ENCODE results near the gene NKX1-1.
A peak's percentile ranks its signal among the peaks of the same experiment; 100 is the strongest.

The NKX1-1 gene

GRCh38 chr4:1359144-1359501 lies 47.1 kb downstream of the NKX1-1 start:
- no peak overlapping the region for H3K4me3 ChIP-seq (ENCODE audit: low read depth, low read length)
- TF ChIP-seq POLR2A (IDR thresholded peaks at IDR 0.05; ENCODE audit: extremely low read depth, insufficient read length) (no peak), CTCF (IDR thresholded peaks at IDR 0.05; ENCODE audit: low read depth, low read length) (no peak), MYC (IDR thresholded peaks at IDR 0.05; ENCODE audit: low read depth, low read length) (no peak)
- DNase-seq (ENCODE audit: low read depth): no peak

- no peak overlapping the region for H3K4me3 ChIP-seq (ENCODE audit: low read depth, low read length)
- TF ChIP-seq CTCF (IDR thresholded peaks at IDR 0.05; ENCODE audit: low read depth, low read length): no peak
- no peak for TF ChIP-seq MAX (IDR thresholded peaks at IDR 0.05; ENCODE audit: low read depth, low read length)
- TF ChIP-seq POLR2A (IDR thresholded peaks at IDR 0.05; ENCODE audit: extremely low read depth, insufficient read length): no peak
- TF ChIP-seq MYC (IDR thresholded peaks at IDR 0.05; ENCODE audit: low read depth, low read length): no peak
These were observed 47.7 kb downstream of the NKX1-1 start for GRCh38 chr4:1358421-1359143.

GRCh38 chr4:1357356-1358248 lies 48.6 kb downstream of the NKX1-1 start:
- TF ChIP-seq MAX (IDR thresholded peaks at IDR 0.05; ENCODE audit: low read depth, low read length) (no peak), CTCF (IDR thresholded peaks at IDR 0.05; ENCODE audit: low read depth, low read length) (no peak), POLR2A (IDR thresholded peaks at IDR 0.05; ENCODE audit: extremely low read depth, insufficient read length) (no peak), MYC (IDR thresholded peaks at IDR 0.05; ENCODE audit: low read depth, low read length) (no peak)
- no peak overlapping the region for H3K4me3 ChIP-seq (ENCODE audit: low read depth, low read length)
- no peak for DNase-seq (ENCODE audit: low read depth)

More at GRCh38 chr4:1358421-1359143, 47.7 kb downstream of the NKX1-1 start:
- DNase-seq (ENCODE audit: low read depth): no peak

- DNase-seq (ENCODE audit: low read depth): peak; percentile 77
- no peak overlapping the region for H3K4me3 ChIP-seq (ENCODE audit: low read depth, low read length)
- TF ChIP-seq CTCF (IDR thresholded peaks at IDR 0.05; ENCODE audit: low read depth, low read length) (peak; percentile 96), POLR2A (IDR thresholded peaks at IDR 0.05; ENCODE audit: extremely low read depth, insufficient read length) (no peak), MAX (IDR thresholded peaks at IDR 0.05; ENCODE audit: low read depth, low read length) (no peak; the same call in 1 of the 2 replicates), MYC (IDR thresholded peaks at IDR 0.05; ENCODE audit: low read depth, low read length) (no peak)
These were observed 49.9 kb downstream of the NKX1-1 start for GRCh38 chr4:1356181-1356998.

- TF ChIP-seq CTCF (IDR thresholded peaks at IDR 0.05; ENCODE audit: low read depth, low read length): no peak
- TF ChIP-seq MAX (IDR thresholded peaks at IDR 0.05; ENCODE audit: low read depth, low read length): no peak
- no peak for TF ChIP-seq POLR2A (IDR thresholded peaks at IDR 0.05; ENCODE audit: extremely low read depth, insufficient read length)
- TF ChIP-seq MYC (IDR thresholded peaks at IDR 0.05; ENCODE audit: low read depth, low read length): no peak
- H3K4me3 ChIP-seq (ENCODE audit: low read depth, low read length): no peak overlapping the region
- no peak for DNase-seq (ENCODE audit: low read depth)
These were observed 50.9 kb downstream of the NKX1-1 start for GRCh38 chr4:1355378-1355777.
